Panc1 (cell line): ENCODE results near the gene OR6N1.

Experiments
- TCF7L2 ChIP-seq: IDR thresholded peaks from 2 replicates; pipeline ENCODE4 v1.6.1; 2011; ENCODE audit warnings: mild to moderate bottlenecking, low read depth, low read length, inconsistent platforms
- TF ChIP-seq, protein P1 (sequence below): fragments of 450-650 bp; IDR thresholded peaks from 2 replicates; pipeline ENCODE4 v1.5.1; 2017; ENCODE audit warnings: mild to moderate bottlenecking

DNA sequence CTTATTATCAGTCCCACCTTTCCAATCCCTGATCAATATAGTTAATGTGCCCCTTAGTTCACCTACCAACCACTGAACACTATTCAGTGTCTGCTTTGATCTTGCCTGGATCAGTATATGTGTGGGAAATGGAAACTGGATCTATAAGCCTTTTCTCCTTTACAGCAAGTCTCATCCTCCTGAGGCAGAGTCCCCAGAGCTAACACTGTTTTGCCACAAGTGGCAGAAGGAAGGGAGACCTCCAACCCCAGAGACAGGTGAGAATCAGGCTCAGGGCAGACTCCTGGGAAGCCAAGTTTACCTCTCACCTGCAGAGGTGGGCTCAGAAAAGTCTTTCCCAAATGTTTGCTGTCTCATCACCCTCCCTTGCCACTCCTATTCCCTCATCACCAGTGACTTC, 9.1 kb upstream of the OR6N1 start, which contains the start of gene OR6N2:
- TF ChIP-seq, protein P1, sequence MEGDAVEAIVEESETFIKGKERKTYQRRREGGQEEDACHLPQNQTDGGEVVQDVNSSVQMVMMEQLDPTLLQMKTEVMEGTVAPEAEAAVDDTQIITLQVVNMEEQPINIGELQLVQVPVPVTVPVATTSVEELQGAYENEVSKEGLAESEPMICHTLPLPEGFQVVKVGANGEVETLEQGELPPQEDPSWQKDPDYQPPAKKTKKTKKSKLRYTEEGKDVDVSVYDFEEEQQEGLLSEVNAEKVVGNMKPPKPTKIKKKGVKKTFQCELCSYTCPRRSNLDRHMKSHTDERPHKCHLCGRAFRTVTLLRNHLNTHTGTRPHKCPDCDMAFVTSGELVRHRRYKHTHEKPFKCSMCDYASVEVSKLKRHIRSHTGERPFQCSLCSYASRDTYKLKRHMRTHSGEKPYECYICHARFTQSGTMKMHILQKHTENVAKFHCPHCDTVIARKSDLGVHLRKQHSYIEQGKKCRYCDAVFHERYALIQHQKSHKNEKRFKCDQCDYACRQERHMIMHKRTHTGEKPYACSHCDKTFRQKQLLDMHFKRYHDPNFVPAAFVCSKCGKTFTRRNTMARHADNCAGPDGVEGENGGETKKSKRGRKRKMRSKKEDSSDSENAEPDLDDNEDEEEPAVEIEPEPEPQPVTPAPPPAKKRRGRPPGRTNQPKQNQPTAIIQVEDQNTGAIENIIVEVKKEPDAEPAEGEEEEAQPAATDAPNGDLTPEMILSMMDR: no peak
- no peak for TF ChIP-seq TCF7L2
